ENCODE measurements around the gene KIAA0930.

KIAA0930 gene

GRCh38 chr22:45203150-45203951, 37.3 kb downstream of the KIAA0930 start:
- H3K79me2 ChIP-seq: no peaks in the 10 kb centered on the region
- H3K4me1 ChIP-seq: peaks cover 6% of the 10 kb centered on the region
- H3K4me2 ChIP-seq (ENCODE audit: low read length): no peak overlapping the region
- no peak overlapping the region for H3K9ac ChIP-seq
- no peak overlapping the region for H2AFZ ChIP-seq
- no peak overlapping the region for H3K27ac ChIP-seq
- TF ChIP-seq CTCF (IDR thresholded peaks at IDR 0.05): no peak
- no peaks in the 10 kb centered on the region for H3K36me3 ChIP-seq (ENCODE audit: control insufficient read depth, insufficient read depth, low read length)
- H3K4me3 ChIP-seq (ENCODE audit: low read depth, low read length): no peak overlapping the region
- H3K9me3 ChIP-seq (ENCODE audit: control insufficient read depth, low read length): no peaks in the 10 kb centered on the region
- no peaks in the 10 kb centered on the region for H3K27me3 ChIP-seq (ENCODE audit: control insufficient read depth, insufficient read depth, low read length)

- H3K79me2 ChIP-seq: no peaks in the 10 kb centered on the region
- H3K27me3 ChIP-seq (ENCODE audit: control insufficient read depth, insufficient read depth, low read length): no peaks in the 10 kb centered on the region
- H3K4me1 ChIP-seq: peaks cover 6% of the 10 kb centered on the region
- H3K4me3 ChIP-seq (ENCODE audit: low read depth, low read length): no peak overlapping the region
- H3K4me2 ChIP-seq (ENCODE audit: low read length): no peak overlapping the region
- no peak overlapping the region for H2AFZ ChIP-seq
- H3K9ac ChIP-seq: no peak overlapping the region
- no peak for TF ChIP-seq CTCF (IDR thresholded peaks at IDR 0.05)
- no peaks in the 10 kb centered on the region for H3K36me3 ChIP-seq (ENCODE audit: control insufficient read depth, insufficient read depth, low read length)
- no peaks in the 10 kb centered on the region for H3K9me3 ChIP-seq (ENCODE audit: control insufficient read depth, low read length)
- no peak overlapping the region for H3K27ac ChIP-seq
Measured at GRCh38 chr22:45202333-45203149, 38.2 kb downstream of the KIAA0930 start.

GRCh38 chr22:45201678-45202332, 38.9 kb downstream of the KIAA0930 start:
- Histone ChIP-seq H3K79me2 (no peaks in the 10 kb centered on the region), H3K9me3 (ENCODE audit: control insufficient read depth, low read length) (no peaks in the 10 kb centered on the region), H3K9ac (no peak overlapping the region), H2AFZ (no peak overlapping the region), H3K4me2 (ENCODE audit: low read length) (no peak overlapping the region), H3K4me1 (peaks cover 6% of the 10 kb centered on the region), H3K36me3 (ENCODE audit: control insufficient read depth, insufficient read depth, low read length) (no peaks in the 10 kb centered on the region), H3K27ac (no peak overlapping the region), H3K4me3 (ENCODE audit: low read depth, low read length) (no peak overlapping the region), H3K27me3 (ENCODE audit: control insufficient read depth, insufficient read depth, low read length) (no peaks in the 10 kb centered on the region)
- TF ChIP-seq CTCF (IDR thresholded peaks at IDR 0.05): no peak

GRCh38 chr22:45200860-45201511, 39.7 kb downstream of the KIAA0930 start:
- TF ChIP-seq CTCF (IDR thresholded peaks at IDR 0.05): no peak
- Histone ChIP-seq H3K4me1 (peaks cover 6% of the 10 kb centered on the region), H3K27me3 (ENCODE audit: control insufficient read depth, insufficient read depth, low read length) (no peaks in the 10 kb centered on the region), H3K4me2 (ENCODE audit: low read length) (peak overlapping the region; percentile 19), H3K27ac (no peak overlapping the region), H3K36me3 (ENCODE audit: control insufficient read depth, insufficient read depth, low read length) (no peaks in the 10 kb centered on the region), H3K9me3 (ENCODE audit: control insufficient read depth, low read length) (no peaks in the 10 kb centered on the region), H3K9ac (no peak overlapping the region), H2AFZ (no peak overlapping the region), H3K4me3 (ENCODE audit: low read depth, low read length) (no peak overlapping the region), H3K79me2 (no peaks in the 10 kb centered on the region)

Data from parathyroid adenoma (tissue), 2 donors.